ENCODE results near the gene SLC25A43. TPM values are rescaled to one million over a fixed set of nuclear protein-coding genes. Genes with fewer than 3 reads are reported as not detected.

SLC25A43 gene
- total and polyA plus RNA-seq, 5 experiments from 2014 or later: 2.3 to 4.8 (median 2.9) TPM

- Mint-ChIP-seq H3K9me3 (no peaks in the 10 kb centered on the region), H3K4me1 (peaks cover 8 to 16% (median 13%) of the 10 kb centered on the region in 4 donors), H3K4me3 (peak overlapping the region in 3 of 10 donors; percentile 29 to 58 (median 38)), H3K27ac (peak overlapping the region in 9 of 10 donors; percentile 48 to 92 (median 82)), H3K36me3 (no peaks in the 10 kb centered on the region), H3K27me3 (no peaks in the 10 kb centered on the region)
- ATAC-seq (peak; percentile 56 to 74), DNase-seq (peak in 1 of 10 donors; percentile 14)
- POLR2A ChIA-PET: interaction anchor here (2.0 kb wide), 1 partner anchor 28 kb away, joined by 5 read pairs; the partner anchor contains the start of gene SLC25A5
Measured at GRCh38 chrX:119495734-119496726, 96.9 kb downstream of the SLC25A43 start.

GRCh38 chrX:119497185-119497584 is 98.0 kb downstream of the SLC25A43 start:
- no peak overlapping the region for H3K4me3 Mint-ChIP-seq
- no peaks in the 10 kb centered on the region for H3K36me3 Mint-ChIP-seq
- H3K9me3 Mint-ChIP-seq: no peaks in the 10 kb centered on the region
- POLR2A ChIA-PET: interaction anchor here (0.6 to 2.0 kb wide), 2 partner anchors 29 to 75 kb away, joined by 5 to 6 read pairs; partner anchors contain the start of gene SLC25A5
- ATAC-seq (no peak), DNase-seq (no peak)
- peaks cover 8 to 23% (median 20%) of the 10 kb centered on the region in 4 donors for H3K4me1 Mint-ChIP-seq
- no peaks in the 10 kb centered on the region for H3K27me3 Mint-ChIP-seq
- H3K27ac Mint-ChIP-seq: peak overlapping the region in 1 of 10 donors; percentile 90

GRCh38 chrX:119500061-119500800 is 101.1 kb downstream of the SLC25A43 start:
- no peaks in the 10 kb centered on the region for H3K36me3 Mint-ChIP-seq
- H3K4me1 Mint-ChIP-seq: peaks cover 10 to 33% (median 30%) of the 10 kb centered on the region in 4 donors
- DNase-seq (no peak), ATAC-seq (no peak)
- no peak overlapping the region for H3K4me3 Mint-ChIP-seq
- no peaks in the 10 kb centered on the region for H3K27me3 Mint-ChIP-seq
- POLR2A ChIA-PET: interaction anchor here (1.2 kb wide), 1 partner anchor 256 kb away, joined by 4 read pairs; no protein-coding TSS in a partner anchor
- peak overlapping the region in 3 of 10 donors; percentile 68 to 73 (median 72) for H3K27ac Mint-ChIP-seq
- H3K9me3 Mint-ChIP-seq: no peaks in the 10 kb centered on the region

DNA sequence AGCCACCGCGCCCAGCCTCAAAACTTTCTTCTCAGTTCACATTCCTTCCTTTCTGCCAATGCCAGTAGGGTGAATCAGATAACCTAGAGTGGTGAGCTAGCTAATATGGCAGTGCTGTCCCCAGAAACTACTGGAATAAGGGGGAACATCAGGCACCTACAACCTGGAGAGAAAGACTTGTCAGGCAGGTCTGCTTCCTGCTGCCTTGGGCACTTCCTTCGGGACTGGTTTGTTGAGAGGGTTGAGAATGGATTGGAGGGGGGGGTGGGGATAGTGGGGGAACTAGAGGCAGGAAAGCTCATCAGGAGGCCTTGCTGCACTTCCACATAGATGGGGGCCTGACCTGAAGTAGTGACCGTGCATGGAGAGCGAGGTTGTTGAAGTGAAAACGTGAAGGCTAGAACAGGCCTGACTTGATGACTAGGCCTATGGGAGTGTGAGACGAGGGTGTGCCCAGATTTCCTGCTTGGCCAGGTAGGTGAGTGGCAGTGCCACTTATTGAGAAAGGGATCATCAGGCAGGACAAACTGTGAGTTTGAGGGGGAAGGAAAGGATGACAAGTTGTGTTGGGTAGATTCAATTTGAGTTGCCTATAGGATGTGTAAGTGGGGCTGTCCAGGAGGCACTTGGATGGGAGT is 102.5 kb downstream of the SLC25A43 start:
- Mint-ChIP-seq H3K27ac (peak overlapping the region in 9 of 10 donors; percentile 6 to 95 (median 18)), H3K4me3 (no peak overlapping the region), H3K4me1 (peaks cover 4 to 24% (median 21%) of the 10 kb centered on the region in 4 donors), H3K27me3 (no peaks in the 10 kb centered on the region), H3K9me3 (no peaks in the 10 kb centered on the region), H3K36me3 (no peaks in the 10 kb centered on the region)
- DNase-seq (no peak), ATAC-seq (no peak)
- POLR2A ChIA-PET: no interaction called here

- peak; percentile 82 to 97 for ATAC-seq
- POLR2A ChIA-PET: interaction anchor here (0.5 kb wide), 1 partner anchor 19 kb away, joined by 7 read pairs; no protein-coding TSS in a partner anchor
- Mint-ChIP-seq H3K9me3 (no peaks in the 10 kb centered on the region), H3K27ac (peak overlapping the region; percentile 68 to 96 (median 92)), H3K27me3 (no peaks in the 10 kb centered on the region), H3K36me3 (no peaks in the 10 kb centered on the region), H3K4me1 (peaks cover 2 to 18% (median 18%) of the 10 kb centered on the region in 4 donors), H3K4me3 (peak overlapping the region in 8 of 10 donors; percentile 44 to 75 (median 64))
- peak in 9 of 10 donors; percentile 12 to 71 (median 36) for DNase-seq
Measured at GRCh38 chrX:119502727-119503483, 103.8 kb downstream of the SLC25A43 start.

DNA sequence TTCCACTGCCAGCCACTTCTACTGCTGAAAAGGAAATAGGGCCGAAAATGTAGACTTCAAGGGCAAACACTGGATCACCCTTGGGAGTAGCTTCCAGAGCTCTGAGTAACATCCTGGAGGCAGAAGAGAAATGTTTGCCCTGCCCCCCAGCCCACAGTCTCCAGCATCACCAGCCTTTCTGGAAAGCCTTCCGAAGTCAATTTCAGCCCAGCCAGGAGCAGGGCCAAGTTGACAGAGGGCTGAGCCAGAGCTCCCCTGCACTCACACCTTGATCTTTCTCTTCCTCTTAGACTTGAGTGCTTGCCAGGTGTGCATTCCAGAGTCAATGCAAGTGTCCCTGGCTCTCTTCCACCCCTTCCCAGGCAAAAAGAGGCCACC is 104.3 kb downstream of the SLC25A43 start:
- H3K36me3 Mint-ChIP-seq: no peaks in the 10 kb centered on the region
- H3K4me3 Mint-ChIP-seq: no peak overlapping the region
- POLR2A ChIA-PET: interaction anchor here (0.5 kb wide), 1 partner anchor 19 kb away, joined by 7 read pairs; no protein-coding TSS in a partner anchor
- ATAC-seq (no peak), DNase-seq (no peak)
- peaks cover 2 to 18% (median 18%) of the 10 kb centered on the region in 4 donors for H3K4me1 Mint-ChIP-seq
- H3K27me3 Mint-ChIP-seq: no peaks in the 10 kb centered on the region
- H3K27ac Mint-ChIP-seq: peak overlapping the region in 6 of 10 donors; percentile 46 to 96 (median 92)
- H3K9me3 Mint-ChIP-seq: no peaks in the 10 kb centered on the region

Other genes starting within 250 kb of the SLC25A43 start
- gene PGRMC1, start 163.1 kb upstream of the SLC25A43 start, total RNA-seq: 10 to 100 TPM; 13.6 to 14.2 TPM
- 10 to 100 TPM; 10.7 to 16.3 (median 12.6) TPM for gene PGRMC1, start 163.1 kb upstream of the SLC25A43 start, polyA plus RNA-seq
- 100 to 1,000 TPM; 104 to 106 TPM for gene SLC25A5, start 69.1 kb downstream of the SLC25A43 start, total RNA-seq
- 100 to 1,000 TPM; 258 to 271 (median 271) TPM for gene SLC25A5, start 69.1 kb downstream of the SLC25A43 start, polyA plus RNA-seq
- gene STEEP1, start 166.1 kb downstream of the SLC25A43 start, total RNA-seq: 10 to 100 TPM; 24.9 to 25.7 TPM
- gene STEEP1, start 166.1 kb downstream of the SLC25A43 start, polyA plus RNA-seq: 10 to 100 TPM; 13.3 to 18.0 (median 15.3) TPM
- 10 to 100 TPM; 41.0 to 43.5 TPM for gene UBE2A, start 175.2 kb downstream of the SLC25A43 start, total RNA-seq
- gene UBE2A, start 175.2 kb downstream of the SLC25A43 start, polyA plus RNA-seq: 10 to 100 TPM; 31.5 to 43.5 (median 34.0) TPM
- gene NKRF, start 207.1 kb downstream of the SLC25A43 start, total RNA-seq: 10 to 100 TPM; 14.4 to 14.6 TPM
- 1 to 10 TPM; 4.8 to 8.5 (median 6.8) TPM for gene NKRF, start 207.1 kb downstream of the SLC25A43 start, polyA plus RNA-seq

Measured in naive thymus-derived CD8-positive, alpha-beta T cell (primary cell).